Measurements from ENCODE around the gene ABCF2.

GRCh38 chr7:151243045-151243349, 16.0 kb upstream of the ABCF2 start:
- no peak for TF ChIP-seq CTCF (IDR thresholded peaks at IDR 0.05)
- TF ChIP-seq POLR2A (IDR thresholded peaks at IDR 0.05) = no peak
